Muscle of arm (tissue), 12 donors: ENCODE measurements around the gene UBASH3B. TPM values are rescaled to one million over a fixed set of nuclear protein-coding genes. Genes with fewer than 3 reads are reported as not detected.

Source experiments
- DNase-seq: peaks from one replicate; pipeline ENCODE4 v3.0.0-alpha.2; 2013
- polyA plus RNA-seq, 12 donors: library from polyadenylated mRNA; unstranded; fragments of 120-200 nt; gene quantifications; one replicate each; pipeline ENCODE4 v1.2.1, GENCODE V29; 2013; ENCODE audit not compliant: insufficient read length in 12 of 12

The UBASH3B gene
- polyA plus RNA-seq, 12 donors, result 3.7 to 12.0 (median 6.2) TPM; not detected in 1

- no peak for DNase-seq
These were observed 126.7 kb downstream of the UBASH3B start for GRCh38 chr11:122782222-122782621.

GRCh38 chr11:122784325-122784955 lies 128.9 kb downstream of the UBASH3B start:
- no peak for DNase-seq

DNA sequence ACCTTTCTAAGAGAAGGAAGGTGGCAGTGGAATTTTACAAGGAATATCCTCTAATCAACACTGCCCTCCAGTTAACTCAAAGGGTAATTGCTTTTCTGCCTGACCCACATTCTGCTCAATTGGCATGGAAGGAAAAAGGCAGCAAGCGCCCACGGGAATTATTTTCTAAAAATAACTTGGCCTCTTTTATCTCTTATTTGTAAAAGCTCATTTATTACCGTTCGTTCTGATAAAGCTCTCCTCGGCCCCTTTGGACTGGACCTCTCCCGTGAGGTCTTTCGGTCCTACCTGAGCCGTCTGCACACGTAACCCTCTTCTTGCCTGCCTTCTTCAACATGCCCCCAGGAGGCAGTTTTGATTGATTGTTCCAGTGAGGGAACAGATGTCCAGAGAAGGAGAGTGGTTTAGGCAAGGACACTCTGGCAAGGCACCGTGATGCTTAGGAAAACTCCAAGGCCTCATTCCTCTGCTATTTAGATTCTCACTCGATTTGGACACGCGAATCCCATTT lies 129.6 kb downstream of the UBASH3B start:
- DNase-seq, result no peak

GRCh38 chr11:122786896-122787295 lies 131.4 kb downstream of the UBASH3B start:
- no peak for DNase-seq

GRCh38 chr11:122788781-122789535 lies 133.4 kb downstream of the UBASH3B start:
- DNase-seq, result no peak

DNA sequence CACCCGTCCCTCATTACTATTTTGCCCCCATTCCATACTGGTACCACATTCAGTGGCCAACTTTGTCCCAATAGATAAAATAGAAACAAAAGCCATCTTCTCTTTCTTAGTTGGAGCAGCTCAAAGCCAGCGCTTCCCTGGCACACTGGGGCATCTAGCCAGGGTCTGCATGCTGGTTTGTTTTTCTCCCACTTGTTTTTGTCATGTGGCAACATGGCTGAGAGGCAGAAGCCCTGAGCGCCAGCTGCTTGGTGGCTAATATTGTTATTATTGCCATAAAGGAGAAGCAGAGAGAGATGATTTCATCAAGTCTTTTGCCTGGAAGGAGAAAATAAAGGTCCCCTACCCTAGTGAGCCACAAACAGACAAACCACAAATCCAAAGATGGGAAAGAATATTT lies 134.4 kb downstream of the UBASH3B start:
- no peak for DNase-seq

DNA sequence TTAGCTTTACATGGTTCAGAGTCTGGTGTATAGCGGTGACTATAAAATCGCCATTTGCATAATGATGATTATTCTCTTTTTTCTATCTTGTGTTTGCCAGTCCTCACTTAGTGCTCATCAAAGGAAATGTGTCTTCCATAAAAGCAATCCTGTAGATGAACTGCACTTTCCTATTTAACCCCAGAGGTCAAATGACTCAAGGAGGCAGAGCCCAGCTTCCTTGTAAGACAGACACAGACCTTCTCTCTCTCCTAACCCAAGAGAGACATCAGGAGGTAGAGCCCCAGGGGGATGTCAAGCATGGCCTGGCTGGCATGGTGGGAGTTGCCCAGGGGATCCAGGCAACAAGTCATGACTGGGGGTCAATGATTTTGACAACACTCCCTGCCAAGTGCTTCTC lies 135.9 kb downstream of the UBASH3B start:
- DNase-seq, result no peak

DNA sequence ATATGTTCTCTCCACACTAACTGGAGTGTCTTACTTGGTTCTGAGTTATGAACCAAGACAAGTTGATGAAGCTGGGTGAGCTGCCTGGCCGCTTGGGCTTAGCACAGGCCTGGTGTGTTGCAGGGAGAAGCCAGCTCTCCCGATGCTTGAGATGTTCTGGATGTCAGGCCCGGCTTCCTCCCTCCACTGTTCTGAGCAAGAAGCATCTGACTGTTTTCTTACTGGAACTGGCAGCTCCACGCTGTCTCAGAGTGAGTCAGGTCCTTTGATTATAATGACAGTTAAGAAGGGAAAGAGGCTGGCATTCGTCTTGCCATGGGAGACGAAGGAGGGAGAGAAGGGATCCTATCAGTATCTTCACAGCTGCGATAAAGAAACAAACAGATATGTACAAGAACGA lies 136.3 kb downstream of the UBASH3B start:
- DNase-seq, result no peak

- DNase-seq, result no peak
These were observed 138.0 kb downstream of the UBASH3B start for GRCh38 chr11:122793515-122793914.

DNA sequence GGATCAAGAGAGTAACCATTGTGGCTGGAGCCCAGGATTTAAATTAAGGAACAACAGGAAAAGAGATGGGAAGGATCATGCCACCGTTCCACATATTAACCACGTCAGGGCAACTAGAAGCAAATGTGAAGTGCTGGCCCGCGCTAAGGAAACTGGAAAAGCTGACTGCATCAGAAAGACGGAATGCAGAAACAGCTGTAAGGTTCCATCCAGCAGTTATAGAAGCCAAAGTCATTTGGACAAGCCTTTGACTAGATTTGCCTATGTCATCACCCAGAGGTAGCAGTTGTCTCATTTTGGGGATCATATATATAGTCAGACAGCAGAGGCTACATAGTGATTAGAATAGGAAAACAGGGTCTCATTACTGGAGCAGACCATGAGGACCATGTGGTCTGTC lies 139.8 kb downstream of the UBASH3B start:
- DNase-seq, result no peak

GRCh38 chr11:122796128-122796717 lies 140.7 kb downstream of the UBASH3B start:
- no peak for DNase-seq

DNA sequence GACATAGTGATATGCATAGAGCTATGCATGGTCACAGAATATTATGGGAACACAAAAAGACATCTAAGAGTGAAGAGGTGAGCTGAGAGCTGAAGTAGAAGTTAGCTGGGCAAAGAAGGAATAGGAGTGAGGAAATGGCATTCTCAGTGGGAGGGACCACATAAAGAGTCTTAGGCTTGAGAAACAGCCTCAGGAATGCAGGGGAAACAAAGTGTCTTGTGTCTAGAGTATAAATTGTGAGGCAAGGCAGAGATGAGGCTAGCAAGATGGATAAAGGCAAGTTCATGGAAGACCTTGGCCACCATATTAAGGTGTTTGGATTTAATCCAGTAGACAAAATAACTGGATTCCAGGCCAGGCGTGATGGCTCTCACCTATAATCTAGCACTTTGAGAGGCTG lies 142.1 kb downstream of the UBASH3B start:
- no peak for DNase-seq

DNA sequence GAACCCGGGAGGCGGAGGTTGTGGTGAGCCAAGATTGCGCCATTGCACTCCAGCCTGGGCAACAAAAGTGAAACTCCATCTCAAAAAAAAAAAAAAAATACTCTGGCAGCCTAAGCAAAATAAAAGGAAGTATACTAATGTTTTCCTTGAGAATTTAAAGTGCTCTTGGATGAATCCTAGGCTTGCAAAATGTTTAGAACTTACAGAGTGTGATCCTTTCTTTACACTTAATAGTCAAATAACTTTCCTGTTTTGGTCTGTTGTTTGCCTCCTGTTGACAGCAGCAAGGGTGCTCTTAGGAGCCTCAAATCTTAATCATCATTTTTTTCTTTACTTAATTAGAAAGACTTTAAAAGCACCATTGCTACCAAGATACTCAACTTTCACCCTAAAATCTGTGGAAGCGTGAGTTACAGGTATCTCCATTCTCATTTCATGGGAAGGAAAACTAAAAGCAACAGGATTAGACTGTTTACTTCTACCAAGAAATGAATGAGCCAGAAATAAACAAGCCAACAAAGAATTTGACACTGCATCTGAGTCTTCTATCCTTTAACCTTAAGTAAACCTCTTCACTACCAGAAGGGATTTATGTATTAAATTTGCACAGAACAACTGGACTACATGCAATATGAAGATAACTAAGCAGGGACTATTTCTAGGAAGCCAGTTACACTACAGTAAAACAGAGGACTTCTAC lies 144.0 kb downstream of the UBASH3B start:
- no peak for DNase-seq

DNA sequence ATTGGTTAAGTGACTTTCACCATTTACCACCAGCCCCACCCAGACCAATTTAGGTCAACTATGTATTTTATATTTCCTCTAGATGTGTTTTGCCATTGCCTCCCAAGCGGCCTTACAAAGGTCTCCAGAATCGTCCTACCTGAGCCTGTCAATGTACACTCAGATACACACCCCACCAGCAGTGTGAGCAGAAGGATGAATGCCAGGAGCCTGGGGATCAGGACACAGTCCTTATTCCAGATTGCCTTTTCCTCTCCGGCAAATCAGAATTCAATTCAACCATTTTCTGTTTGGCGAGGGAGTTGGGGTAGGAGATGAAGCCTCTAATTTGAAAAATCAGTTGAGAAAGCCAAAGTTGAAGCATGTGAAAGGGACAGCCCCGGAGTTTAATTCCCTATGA lies 147.4 kb downstream of the UBASH3B start:
- no peak for DNase-seq

- no peak for DNase-seq
These were observed 147.8 kb downstream of the UBASH3B start for GRCh38 chr11:122803306-122803705.

- DNase-seq, result no peak
These were observed 148.2 kb downstream of the UBASH3B start for GRCh38 chr11:122803716-122804115.

- DNase-seq, result no peak
These were observed 148.6 kb downstream of the UBASH3B start for GRCh38 chr11:122804161-122804560.

DNA sequence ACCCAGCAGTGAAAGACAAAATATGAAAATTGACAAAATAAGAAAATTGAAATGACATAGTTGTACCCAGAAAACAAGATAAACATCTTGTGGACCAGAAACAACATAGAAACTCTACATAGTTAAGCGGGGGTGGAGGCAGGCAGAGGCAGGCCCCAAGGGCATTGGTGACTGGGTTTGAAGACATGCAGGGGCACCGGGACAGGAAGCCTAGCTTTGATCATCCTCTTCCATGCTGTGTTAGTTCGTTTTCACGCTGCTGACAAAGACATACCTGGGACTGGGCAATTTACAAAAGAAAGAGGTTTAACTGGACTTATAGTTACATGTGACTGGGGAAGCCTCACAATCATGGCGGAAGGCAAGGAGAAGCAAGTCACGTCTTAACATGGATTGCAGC lies 149.3 kb downstream of the UBASH3B start:
- no peak for DNase-seq

DNA sequence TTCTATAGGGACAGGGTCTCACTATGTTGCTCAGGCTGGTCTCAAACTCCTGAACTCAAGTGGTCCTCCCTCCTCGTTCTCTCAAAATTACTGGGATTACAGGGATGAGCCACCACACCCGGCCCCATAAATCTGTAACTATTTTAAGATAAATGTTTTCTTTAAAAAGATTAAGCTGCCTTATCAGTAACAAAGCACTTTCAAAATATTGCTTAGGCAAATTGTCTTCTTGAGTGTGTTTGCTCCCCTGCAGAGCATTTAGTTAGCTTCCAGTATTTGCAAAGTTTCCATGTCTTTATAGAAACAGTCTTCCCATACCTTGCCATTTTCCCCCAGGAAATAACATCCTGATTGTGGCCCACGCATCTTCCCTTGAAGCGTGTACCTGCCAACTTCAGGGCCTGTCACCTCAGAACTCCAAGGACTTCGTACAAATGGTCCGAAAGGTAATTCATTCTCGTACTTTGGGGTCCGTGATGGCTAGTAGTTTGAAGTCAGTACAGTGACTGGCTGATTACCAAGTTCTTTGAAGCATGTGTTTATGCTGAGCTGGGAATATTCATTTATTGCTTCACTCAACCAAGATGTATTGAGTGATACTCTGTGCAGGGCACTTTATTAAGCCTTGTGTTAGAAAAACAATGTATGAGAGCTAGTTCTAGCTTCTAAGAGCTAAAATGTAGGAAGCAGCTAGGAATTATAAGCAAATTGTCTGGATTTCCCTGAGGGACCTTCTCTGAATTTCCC lies 152.4 kb downstream of the UBASH3B start:
- no peak for DNase-seq

- DNase-seq, result peak; percentile 75
These were observed 153.0 kb downstream of the UBASH3B start for GRCh38 chr11:122808478-122808869.

- no peak for DNase-seq
These were observed 154.3 kb downstream of the UBASH3B start for GRCh38 chr11:122809866-122810265.

DNA sequence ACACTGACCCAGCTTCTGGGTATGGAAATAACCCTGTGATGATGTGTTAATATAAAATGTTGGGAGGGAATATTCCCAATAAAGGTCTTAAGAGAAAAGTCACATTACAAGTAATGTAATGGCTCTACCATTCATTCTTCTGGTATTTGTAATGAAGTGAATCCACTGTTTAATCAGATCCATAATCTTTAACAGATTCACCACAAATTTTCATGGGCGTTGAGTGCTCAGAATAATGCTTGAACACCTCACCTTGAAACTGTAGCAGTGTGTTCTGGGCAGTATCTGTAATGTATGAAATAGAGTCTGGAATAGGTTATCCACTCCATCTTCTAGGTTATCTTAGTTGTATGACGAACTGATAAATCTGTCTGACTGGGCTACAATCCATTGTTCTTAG lies 156.2 kb downstream of the UBASH3B start:
- no peak for DNase-seq
